DMS153 treated with DMSO at 0.1 percent for 48 hours (cell line): ENCODE data around the gene OGFOD3.
A peak's percentile ranks its signal among the peaks of the same experiment; 100 is the strongest.
"Not testable (repeated sequence)": the region's sequence is repeated elsewhere in the genome, so short reads cannot be mapped to it uniquely, and the experiment has no call there.

Experiments used
- DNase-seq: peaks from one replicate; lab custom pipeline; 2025; ENCODE audit not compliant: unreplicated experiment; lab: John Stamatoyannopoulos, UW

Gene OGFOD3

DNA sequence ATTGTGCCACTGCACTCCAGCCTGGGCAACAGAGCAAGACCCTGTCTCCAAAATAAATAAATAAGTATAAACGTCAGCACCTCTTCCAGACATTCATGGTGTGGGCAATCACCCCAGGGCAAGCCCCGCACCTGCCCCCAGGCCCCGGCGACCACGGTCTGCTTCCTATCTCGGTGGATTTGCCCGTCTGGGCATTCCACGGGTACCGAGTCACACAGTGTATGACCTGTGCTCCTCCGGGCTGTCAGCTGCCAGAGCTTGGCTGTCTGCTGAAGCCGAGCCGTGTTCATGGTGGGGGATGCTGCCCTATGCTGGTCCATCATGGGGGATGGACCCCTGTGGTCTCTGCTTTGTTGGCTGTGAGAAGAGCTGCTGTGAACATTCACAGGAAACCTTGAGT is 16.7 kb upstream of the OGFOD3 start:
- no peak for DNase-seq

DNA sequence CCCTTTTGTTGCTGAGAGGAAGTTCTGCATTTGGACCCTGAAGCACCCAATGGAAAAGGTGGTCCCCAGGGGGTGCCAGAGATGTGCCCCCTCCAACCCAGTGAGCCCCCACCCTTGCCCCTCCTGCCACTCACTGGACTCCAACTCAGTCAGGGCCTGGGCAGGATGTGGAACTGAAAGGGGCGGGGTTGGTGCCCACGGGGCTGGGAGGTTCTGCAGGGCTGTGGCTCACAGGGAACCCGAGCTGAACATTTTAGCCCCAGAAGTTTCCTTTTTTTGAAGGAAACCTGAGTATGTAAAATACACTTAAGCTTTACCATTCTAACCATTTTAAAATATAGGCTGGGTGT is 15.8 kb upstream of the OGFOD3 start:
- DNase-seq, result no peak

DNA sequence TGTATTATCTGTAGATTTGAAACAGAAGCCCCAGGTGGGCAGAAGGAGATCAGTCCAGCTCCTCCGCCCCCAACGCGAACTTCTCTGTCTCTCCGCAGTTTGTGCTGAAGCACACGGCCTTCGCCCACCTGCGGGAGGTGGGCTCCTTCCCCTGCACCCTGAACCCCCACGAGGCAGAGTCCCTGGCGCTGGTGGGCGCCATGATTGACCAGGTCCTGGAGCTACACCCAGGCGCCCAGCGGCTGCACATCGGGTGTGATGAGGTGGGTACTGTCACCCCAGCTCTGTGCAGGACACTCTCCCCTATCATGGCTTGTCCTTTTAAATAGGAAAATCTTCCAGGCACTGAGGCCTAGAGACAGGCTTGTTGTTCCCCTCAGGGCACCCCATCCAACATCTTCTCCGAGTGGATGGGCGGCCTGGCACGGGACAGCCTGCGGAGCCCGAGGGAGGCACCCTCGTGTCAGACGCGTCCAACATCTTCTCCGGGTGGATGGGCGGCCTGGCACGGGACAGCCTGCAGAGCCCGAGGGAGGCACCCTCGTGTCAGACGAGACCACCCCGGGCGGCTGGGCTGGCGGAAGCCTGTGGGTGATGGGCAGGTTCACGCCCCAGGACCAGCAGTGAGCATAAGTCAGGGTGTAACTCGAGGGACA is 15.3 kb upstream of the OGFOD3 start:
- DNase-seq, result no peak

- no peak for DNase-seq
Observed at GRCh38 chr17:82432017-82432416, 13.6 kb upstream of the OGFOD3 start.

DNA sequence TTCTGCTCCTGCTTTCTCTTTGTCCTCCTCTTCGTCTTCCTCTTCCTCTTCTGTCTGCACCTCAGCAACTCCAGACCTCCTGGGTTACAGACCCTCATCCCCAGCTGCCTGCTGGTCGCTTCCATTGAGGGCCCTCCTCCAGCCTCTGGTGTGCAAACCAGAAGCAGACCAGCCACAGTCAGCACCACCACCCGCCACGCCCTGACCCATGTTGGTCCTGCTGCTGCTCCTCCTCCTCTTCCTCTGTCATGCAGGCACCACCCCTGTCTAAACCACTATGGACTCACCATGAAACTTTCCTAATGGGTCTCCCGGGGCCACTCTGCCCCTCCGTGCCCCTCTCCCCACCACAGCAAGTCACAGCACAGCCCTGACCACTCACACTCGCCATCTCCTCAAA is 11.4 kb upstream of the OGFOD3 start:
- DNase-seq, result no peak

- no peak for DNase-seq
Observed at GRCh38 chr17:82428546-82428945, 10.2 kb upstream of the OGFOD3 start.

- DNase-seq, result no peak
Observed at GRCh38 chr17:82424863-82425159, 6.4 kb upstream of the OGFOD3 start.

- DNase-seq, result no peak
Observed at GRCh38 chr17:82424001-82424862, 5.8 kb upstream of the OGFOD3 start.

DNA sequence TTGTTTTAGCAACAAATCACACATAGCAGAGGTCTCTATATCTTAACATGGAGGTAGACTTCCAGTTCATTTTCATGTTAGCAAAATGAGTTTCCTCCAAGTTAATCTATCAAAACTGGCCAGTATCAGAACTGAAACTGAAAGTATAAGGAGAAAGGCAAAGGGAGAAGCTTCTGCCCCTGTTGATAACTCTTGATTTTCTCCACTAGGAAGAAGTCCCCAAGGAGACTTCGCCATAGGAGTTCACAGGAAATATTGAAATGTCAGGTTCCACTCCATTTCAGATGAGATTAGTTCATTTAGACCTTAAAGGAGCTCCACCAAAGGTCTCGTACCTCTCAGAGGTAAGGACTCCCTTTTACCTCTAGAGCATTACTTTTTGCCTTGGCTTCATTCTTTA is 1.2 kb upstream of the OGFOD3 start:
- DNase-seq, result no peak

DNA sequence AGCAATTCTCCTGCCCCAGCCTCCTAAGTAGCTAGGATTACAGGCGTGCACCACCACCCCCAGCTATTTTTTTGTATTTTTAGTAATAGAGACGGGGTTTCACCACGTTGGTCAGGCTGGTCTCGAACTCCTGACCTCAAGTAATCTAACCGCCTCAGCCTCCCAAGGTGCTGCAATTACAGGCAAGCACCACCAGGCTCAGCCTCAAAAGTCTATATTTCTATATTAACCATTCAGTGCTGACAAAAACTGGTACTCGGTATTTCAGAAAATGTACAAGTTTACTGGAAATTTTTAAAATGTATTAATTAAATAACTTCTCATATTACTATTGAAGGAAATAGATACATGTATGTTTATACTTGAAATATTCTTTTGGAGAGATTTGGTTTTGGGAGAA is 1.6 kb downstream of the OGFOD3 start:
- no peak for DNase-seq

- no peak for DNase-seq
Observed at GRCh38 chr17:82416264-82416663, 2.1 kb downstream of the OGFOD3 start.

DNA sequence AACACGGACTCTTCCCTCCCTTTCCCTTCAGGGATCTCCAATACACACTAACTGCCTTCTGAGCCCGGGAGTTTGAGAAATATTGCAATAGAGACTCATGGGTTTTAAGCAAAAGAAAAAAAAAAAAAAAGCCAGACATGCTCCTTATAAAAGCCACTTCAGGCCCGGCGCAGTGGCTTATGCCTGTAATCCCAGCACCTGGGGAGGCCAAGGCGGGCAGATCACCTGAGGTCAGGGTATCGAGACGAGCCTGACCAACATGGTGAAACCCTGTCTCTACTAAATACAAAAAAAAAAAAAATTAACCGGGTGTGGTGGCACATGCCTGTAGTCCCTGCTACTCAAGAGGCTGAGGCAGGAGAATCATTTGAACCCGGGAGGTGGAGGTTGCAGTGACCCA is 2.6 kb downstream of the OGFOD3 start:
- DNase-seq, result no peak

DNA sequence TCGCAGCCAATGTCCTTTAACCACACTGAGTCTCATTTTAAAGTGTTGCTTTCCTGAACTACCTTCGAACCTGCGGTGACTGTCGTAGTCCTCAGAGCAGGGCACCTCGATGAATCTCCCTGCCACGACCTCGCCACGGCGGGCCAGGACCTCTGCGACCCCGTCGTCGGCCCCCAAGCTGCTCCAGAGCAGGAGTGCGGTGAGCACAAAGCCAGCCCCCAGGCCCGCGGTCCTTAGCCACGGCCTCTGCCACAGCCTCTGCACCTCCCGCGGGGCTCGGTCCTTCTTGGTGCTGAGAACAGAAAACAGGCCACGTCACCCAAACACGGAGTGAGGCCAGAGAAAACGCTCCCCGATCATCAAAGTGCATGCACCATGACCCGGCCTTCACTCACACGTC is 3.0 kb downstream of the OGFOD3 start:
- DNase-seq, result no peak

DNA sequence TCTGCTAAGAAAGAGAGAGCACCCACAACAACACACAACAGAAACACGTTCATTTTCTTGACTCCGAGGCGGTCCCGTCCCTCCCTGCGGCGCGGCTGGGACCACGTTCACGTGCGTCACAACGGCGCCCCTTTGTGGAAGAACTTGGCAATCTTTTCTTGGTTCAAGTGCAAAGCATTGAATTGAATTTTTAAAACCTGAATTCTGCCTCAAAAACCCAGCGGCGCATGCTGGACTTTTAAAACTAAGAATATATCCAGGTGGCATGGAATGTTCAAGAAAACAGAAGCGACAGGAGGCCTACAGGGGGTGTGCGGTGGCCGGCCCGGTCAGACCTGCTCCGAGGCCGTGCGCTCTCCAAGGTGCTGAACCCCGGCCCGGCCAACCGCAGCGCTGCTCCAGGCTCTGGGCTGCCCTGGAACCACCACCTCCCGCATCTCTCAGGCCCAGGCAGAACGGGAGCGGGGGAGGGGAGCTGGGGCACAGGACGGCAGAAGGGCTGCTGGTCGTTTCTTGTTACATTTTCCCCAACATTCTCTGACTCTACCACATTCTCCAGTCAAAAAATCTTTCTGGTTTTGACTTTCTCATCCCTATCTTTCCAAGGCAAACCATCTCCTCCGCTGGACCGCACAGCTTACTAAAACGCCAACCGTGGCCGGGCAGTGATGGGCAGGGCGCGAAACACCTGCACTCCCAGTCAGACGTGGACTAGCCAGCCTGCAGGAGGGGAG is 3.7 kb downstream of the OGFOD3 start:
- DNase-seq, result peak; percentile 11

GRCh38 chr17:82412535-82413520 is 5.6 kb downstream of the OGFOD3 start:
- peak; percentile 52 for DNase-seq

DNA sequence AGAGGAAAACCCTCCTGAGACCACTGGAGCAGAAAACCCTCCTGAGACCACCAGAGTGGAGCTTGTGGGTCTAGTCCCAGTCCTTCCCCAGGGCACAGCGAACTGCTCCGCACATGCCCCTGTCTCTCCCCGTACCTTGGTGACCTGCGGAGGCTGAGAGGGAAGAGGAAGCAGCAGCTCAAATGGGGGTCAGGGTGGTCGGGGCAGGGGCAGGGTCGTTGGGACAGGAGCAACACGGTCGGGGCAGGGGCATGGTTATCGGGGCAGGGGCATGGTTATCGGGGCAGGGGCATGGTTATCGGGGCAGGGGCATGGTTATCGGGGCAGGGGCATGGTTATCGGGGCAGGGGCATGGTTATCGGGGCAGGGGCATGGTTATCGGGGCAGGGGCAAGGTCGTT is 6.3 kb downstream of the OGFOD3 start:
- not testable (repeated sequence) for DNase-seq

DNA sequence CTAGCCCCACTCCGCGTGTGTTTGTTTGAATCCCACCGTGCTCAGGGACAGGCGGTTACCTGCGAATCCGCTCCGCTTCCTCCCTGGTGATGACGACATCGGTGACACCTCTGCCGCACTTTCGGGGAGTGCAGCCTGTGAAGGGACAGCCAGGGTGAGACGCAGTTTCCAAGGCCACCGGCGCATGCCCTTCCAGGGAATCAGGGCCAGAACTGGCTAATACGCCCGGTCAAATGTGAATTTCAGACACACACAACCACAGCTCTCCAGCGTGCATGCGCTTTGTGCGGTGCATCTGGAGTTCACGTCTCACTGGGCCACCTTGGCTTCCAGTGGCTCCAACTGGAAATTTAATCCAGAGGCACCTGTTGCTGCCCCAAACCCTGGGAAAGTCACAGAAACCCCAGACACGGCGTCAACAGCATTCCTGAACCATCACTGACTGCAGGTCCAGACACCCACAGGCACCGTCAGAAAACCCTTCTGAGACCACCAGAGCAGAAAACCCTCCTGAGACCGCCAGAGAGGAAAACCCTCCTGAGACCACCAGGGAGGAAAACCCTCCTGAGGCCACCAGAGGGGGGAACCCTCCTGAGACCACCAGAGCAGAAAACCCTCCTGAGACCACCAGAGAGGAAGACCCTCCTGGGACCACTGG is 6.9 kb downstream of the OGFOD3 start:
- no peak for DNase-seq

- no peak for DNase-seq
Observed at GRCh38 chr17:82410014-82410716, 8.2 kb downstream of the OGFOD3 start.

- DNase-seq, result no peak
Observed at GRCh38 chr17:82408938-82409318, 9.5 kb downstream of the OGFOD3 start.
